ENCODE results near the gene SLC7A10. TPM values are rescaled to one million over a fixed set of nuclear protein-coding genes. Genes with fewer than 3 reads are reported as not detected.

The SLC7A10 gene
- total RNA-seq, 1 donor from 2014 or later, result not detected

GRCh38 chr19:33231511-33231910, 5.9 kb upstream of the SLC7A10 start:
- H3K27me3 ChIP-seq, result peaks cover 7% of the 10 kb centered on the region

GRCh38 chr19:33229962-33230361, 4.3 kb upstream of the SLC7A10 start:
- peaks cover 12% of the 10 kb centered on the region for H3K27me3 ChIP-seq
- no peak overlapping the region for H3K27ac ChIP-seq
- no peaks in the 10 kb centered on the region for H3K36me3 ChIP-seq
- intact Hi-C loops (cut with DNase I), result no loop called here
- H3K4me1 ChIP-seq, result no peaks in the 10 kb centered on the region
- H3K9me3 ChIP-seq, result peaks cover 13 to 17% of the 10 kb centered on the region in 2 donors
- DNase-seq (ENCODE audit: low spot score in 2 of 2), result no peak
- no peak overlapping the region for H3K4me3 ChIP-seq
- no peak for TF ChIP-seq CTCF (IDR thresholded peaks at IDR 0.05)

More at GRCh38 chr19:33231511-33231910, 5.9 kb upstream of the SLC7A10 start:
- TF ChIP-seq CTCF (IDR thresholded peaks at IDR 0.05), result no peak
- intact Hi-C loops (cut with DNase I), result no loop called here
- H3K27ac ChIP-seq, result no peak overlapping the region
- peaks cover 13 to 17% of the 10 kb centered on the region in 2 donors for H3K9me3 ChIP-seq
- DNase-seq (ENCODE audit: low spot score in 2 of 2), result no peak
- no peaks in the 10 kb centered on the region for H3K4me1 ChIP-seq
- H3K36me3 ChIP-seq, result no peaks in the 10 kb centered on the region
- no peak overlapping the region for H3K4me3 ChIP-seq

- H3K36me3 ChIP-seq, result no peaks in the 10 kb centered on the region
- TF ChIP-seq CTCF (IDR thresholded peaks at IDR 0.05), result no peak
- no peak for DNase-seq (ENCODE audit: low spot score in 2 of 2)
- no peak overlapping the region for H3K27ac ChIP-seq
- H3K4me3 ChIP-seq, result no peak overlapping the region
- intact Hi-C loops (cut with DNase I), result no loop called here
- H3K4me1 ChIP-seq, result no peaks in the 10 kb centered on the region
- peaks cover 13 to 17% of the 10 kb centered on the region in 2 donors for H3K9me3 ChIP-seq
- peaks cover 16% of the 10 kb centered on the region for H3K27me3 ChIP-seq
These were observed 2.4 kb upstream of the SLC7A10 start for GRCh38 chr19:33227870-33228599.

- no peak for TF ChIP-seq CTCF (IDR thresholded peaks at IDR 0.05)
- Histone ChIP-seq H3K9me3 (peaks cover 13 to 17% of the 10 kb centered on the region in 2 donors), H3K4me1 (no peaks in the 10 kb centered on the region), H3K36me3 (no peaks in the 10 kb centered on the region), H3K27ac (no peak overlapping the region), H3K27me3 (peaks cover 16% of the 10 kb centered on the region), H3K4me3 (peak overlapping the region in 1 of 2 donors; percentile 13)
- DNase-seq (ENCODE audit: low spot score in 2 of 2), result no peak
- intact Hi-C loops (cut with DNase I), result no loop called here
These were observed 1.6 kb upstream of the SLC7A10 start for GRCh38 chr19:33227242-33227650.

GRCh38 chr19:33226550-33227241, 1.0 kb upstream of the SLC7A10 start:
- no peak for DNase-seq (ENCODE audit: low spot score in 2 of 2)
- peaks cover 16% of the 10 kb centered on the region for H3K27me3 ChIP-seq
- H3K27ac ChIP-seq, result no peak overlapping the region
- intact Hi-C loops (cut with DNase I), result no loop called here
- TF ChIP-seq CTCF (IDR thresholded peaks at IDR 0.05), result no peak
- H3K9me3 ChIP-seq, result peaks cover 13 to 17% of the 10 kb centered on the region in 2 donors
- no peaks in the 10 kb centered on the region for H3K4me1 ChIP-seq
- peak overlapping the region; percentile 13 to 27 for H3K4me3 ChIP-seq
- no peaks in the 10 kb centered on the region for H3K36me3 ChIP-seq

All from ascending aorta (tissue), 2 donors.